Measurements from ENCODE around the gene BNIPL. TPM values are rescaled to one million over a fixed set of nuclear protein-coding genes. Genes with fewer than 3 reads are reported as not detected.

BNIPL gene
- total and polyA plus RNA-seq, 2 of the 13 experiments (the other 11 are each of a cell fraction or from before 2014, with no cell fraction given) = 0.40 to 1.1 TPM

DNA sequence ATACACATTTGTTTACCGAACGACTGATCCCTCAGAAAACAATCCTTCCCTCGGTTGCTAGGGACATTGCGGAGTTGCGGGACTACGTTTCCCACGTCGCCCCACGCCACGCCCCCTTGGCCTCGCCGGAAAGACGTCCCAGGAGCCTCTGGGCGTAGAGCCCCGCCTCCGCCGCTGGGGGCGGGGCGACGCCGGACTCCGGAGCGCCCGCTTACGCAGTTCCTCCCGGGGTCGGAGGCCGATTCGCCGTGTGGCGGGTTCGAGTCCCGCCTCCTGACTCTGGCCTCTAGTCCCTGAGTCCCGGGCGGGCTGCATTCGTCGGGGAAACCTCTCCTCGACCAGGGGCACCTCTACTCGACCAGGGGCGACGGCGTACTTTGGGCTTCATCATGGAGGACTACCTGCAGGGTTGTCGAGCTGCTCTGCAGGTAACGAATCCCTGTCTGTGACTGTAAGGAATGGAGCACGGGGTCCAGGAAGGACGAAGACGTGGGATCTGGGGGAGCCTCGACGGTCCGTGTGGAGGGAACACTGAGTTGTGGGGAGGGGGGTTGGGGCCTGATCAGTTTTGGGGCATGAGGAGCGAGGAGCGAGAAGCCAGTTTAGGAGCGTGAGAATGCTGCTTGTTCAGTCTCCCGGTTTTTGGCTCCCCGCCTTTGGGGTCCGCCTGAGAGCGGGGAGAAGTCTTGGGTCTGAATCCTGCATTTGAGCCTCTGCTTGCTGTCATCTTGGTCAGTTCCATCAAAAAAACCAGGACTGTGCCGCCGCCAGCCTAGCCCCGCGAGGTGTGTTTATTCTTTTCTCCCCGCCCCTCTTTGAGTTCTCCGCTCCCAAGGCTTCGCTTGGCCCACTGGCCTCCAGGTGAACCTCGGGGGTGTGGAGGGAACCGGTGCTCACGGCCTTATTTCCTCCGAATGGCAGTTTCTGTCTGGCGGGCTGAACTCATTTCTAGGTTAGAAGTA lies 27.9 kb upstream of the BNIPL start, which contains the start of gene PRUNE1 (continued):
- TF ChIP-seq NCOR1 (IDR thresholded peaks at IDR 0.05; ENCODE audit: borderline replicate concordance, low read length) (peak; percentile 47; the same call in 1 of the 2 replicates), ATF5 (CRISPR knock-in tag; IDR thresholded peaks at IDR 0.05; ENCODE audit: low read depth) (no peak), MATR3 (CRISPR knock-in tag; IDR thresholded peaks at IDR 0.05) (no peak), E2F5 (CRISPR knock-in tag; conservative IDR thresholded peaks at IDR 0.05) (no peak), ZNF30 (CRISPR knock-in tag; IDR thresholded peaks at IDR 0.05) (no peak), ZBTB37 (CRISPR knock-in tag; IDR thresholded peaks at IDR 0.05) (no peak), POGZ (CRISPR knock-in tag; IDR thresholded peaks at IDR 0.05) (peak; percentile 25; the same call in 1 of the 2 replicates), THAP11 (CRISPR knock-in tag; IDR thresholded peaks at IDR 0.05) (peak; percentile 97), ZFP1 (CRISPR knock-in tag; IDR thresholded peaks at IDR 0.05) (no peak), CEBPB (IDR thresholded peaks at IDR 0.05; ENCODE audit: borderline replicate concordance, low read depth, low read length) (peak; percentile 22; the same call in 1 of the 2 replicates), ZNF44 (CRISPR knock-in tag; IDR thresholded peaks at IDR 0.05) (no peak), ZNF772 (CRISPR knock-in tag; IDR thresholded peaks at IDR 0.05) (peak; percentile 56; the same call in 1 of the 2 replicates), ZNF761 (CRISPR knock-in tag; conservative IDR thresholded peaks at IDR 0.05) (no peak), ZZZ3 (CRISPR knock-in tag; IDR thresholded peaks at IDR 0.05; ENCODE audit: borderline replicate concordance) (no peak), CCAR2 (optimal IDR thresholded peaks at IDR 0.05; ENCODE audit: low read depth, low read length) (no peak)
- TF ChIP-seq, protein P1, sequence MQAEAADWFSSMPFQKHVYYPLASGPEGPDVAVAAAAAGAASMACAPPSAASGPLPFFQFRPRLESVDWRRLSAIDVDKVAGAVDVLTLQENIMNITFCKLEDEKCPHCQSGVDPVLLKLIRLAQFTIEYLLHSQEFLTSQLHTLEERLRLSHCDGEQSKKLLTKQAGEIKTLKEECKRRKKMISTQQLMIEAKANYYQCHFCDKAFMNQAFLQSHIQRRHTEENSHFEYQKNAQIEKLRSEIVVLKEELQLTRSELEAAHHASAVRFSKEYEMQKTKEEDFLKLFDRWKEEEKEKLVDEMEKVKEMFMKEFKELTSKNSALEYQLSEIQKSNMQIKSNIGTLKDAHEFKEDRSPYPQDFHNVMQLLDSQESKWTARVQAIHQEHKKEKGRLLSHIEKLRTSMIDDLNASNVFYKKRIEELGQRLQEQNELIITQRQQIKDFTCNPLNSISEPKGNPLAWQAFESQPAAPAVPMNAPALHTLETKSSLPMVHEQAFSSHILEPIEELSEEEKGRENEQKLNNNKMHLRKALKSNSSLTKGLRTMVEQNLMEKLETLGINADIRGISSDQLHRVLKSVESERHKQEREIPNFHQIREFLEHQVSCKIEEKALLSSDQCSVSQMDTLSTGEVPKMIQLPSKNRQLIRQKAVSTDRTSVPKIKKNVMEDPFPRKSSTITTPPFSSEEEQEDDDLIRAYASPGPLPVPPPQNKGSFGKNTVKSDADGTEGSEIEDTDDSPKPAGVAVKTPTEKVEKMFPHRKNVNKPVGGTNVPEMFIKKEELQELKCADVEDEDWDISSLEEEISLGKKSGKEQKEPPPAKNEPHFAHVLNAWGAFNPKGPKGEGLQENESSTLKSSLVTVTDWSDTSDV (CRISPR knock-in tag; IDR thresholded peaks at IDR 0.05) = no peak
